NCI-H2029 treated with DMSO at 0.1 percent for 48 hours (cell line): ENCODE data around the gene TAS2R13.

Source experiments
- DNase-seq: peaks from one replicate; lab custom pipeline; 2025; lab: John Stamatoyannopoulos, UW

Gene TAS2R13

GRCh38 chr12:10867381-10867780 is 42.0 kb downstream of the TAS2R13 start:
- no peak for DNase-seq

DNA sequence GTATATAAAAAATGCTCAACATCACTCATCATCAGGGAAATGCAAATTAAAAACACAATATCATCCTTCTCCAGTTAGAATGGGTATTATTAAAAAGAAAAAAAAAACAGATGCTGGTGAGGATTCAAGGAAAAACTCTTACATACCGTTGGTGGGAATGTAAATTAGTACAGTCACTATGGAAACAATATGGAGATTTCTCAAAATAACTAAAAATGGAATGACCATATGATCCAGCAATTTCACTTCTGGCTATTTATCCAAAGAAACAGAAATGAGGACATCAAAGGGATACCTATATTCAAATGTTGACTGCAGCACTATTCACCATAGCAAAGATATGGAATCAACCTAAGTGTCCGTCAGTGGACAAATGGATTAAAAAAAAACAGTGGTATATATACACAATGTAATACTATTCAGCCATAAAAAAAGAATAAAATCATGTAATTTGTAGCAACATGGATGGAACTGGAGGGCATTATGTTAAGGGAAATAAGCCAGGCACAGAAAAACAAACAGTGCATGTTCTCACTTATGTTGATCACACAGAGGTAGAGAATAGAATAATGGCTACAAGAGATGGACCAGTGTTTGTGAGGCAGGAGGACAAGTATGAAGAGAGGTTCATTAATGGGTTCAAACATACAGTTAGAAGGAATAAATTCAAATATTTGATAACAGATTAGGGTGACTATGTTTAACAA is 45.7 kb downstream of the TAS2R13 start:
- DNase-seq = no peak

- no peak for DNase-seq
Measured at GRCh38 chr12:10861366-10861765, 48.0 kb downstream of the TAS2R13 start.
